ENCODE results near the gene PRTFDC1. TPM values are rescaled to one million over a fixed set of nuclear protein-coding genes. Genes with fewer than 3 reads are reported as not detected.

PRTFDC1 gene
- total and polyA plus RNA-seq, 2 donors (not counting 3 experiments of a cell fraction or from before 2014, with no cell fraction given): 22.0 to 27.0 TPM

DNA sequence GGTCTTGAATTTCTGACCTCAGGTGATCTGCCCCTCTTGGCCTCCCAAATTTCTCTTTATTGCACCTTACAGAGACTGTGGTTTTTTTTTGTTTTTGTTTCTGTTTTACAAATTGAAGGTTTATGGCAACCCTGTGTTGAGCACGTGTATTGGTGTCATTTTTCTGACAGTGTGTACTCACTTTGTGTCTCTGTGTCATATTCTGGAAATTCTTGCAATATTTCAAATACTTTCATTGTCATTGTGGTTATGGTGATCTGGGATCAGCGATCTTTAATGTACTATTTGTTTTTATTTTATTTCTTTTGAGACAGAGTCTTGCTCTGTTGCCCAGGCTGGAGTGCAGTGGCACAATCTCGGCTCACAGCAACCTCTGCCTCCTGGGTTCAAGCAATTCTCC lies 89.8 kb downstream of the PRTFDC1 start:
- intact Hi-C loops (cut with micrococcal nuclease) (no loop called here), dilution Hi-C loops (cut with MboI; ENCODE audit: extremely low pct_ligation_motif_present, low sequenced_read_pairs) (no loop called here)
- FAIRE-seq: no peak

DNA sequence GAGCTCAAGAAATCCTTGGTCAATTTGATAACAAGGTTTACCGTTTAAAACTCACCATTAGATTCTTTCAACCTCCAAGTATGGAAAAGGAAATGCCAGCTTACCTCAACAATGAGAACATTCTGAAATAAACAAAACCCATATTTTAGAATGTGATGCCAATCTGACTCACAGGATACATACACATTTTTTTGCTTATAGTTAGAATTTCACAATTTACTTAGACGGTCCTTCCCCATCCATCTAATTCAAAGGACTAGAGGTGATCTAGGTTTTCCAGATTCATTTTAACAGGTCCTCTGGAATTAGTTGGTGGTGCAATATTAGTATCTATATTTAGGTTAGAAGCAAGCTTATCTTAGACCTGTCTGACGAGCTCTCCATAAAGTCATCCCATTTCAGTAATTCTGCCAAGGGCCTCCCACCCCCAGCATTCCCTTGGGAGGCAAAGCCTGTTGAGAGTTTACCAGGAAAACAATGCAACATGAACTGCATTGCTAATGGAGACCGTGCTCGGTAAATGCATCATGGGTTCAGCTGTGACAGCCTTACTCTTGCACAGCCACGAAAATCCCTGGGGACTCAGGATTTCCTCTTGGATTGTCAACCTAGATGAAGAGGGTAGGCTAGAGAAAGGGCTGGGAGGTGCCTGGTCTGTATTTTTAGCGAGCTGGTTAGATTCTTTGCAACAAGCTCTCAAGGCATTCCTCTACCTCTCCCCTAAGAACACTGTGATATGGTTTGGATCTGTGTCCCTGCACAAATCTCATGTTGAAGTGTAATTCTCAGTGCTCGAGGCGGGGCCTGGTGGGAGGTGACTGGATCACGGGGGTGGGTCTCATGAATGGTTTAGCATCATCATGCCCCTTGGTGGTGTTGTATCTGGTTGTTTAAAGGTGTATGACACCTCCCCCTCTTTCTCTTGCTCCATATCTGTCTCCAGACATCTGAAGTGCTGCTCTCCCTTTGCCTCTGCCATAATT lies 93.8 kb downstream of the PRTFDC1 start:
- ChIA-PET POLR2A (interaction anchor here (0.6 kb wide), 1 partner anchor 63 kb away, joined by 6 read pairs; no protein-coding TSS in a partner anchor), CTCF (interaction anchor here (0.6 to 1.9 kb wide), 11 partner anchors 10 to 223 kb away, joined by 3 to 15 read pairs (median 4); partner anchors contain the start of gene ARHGAP21)
- Histone ChIP-seq H3K27ac (ENCODE audit: insufficient read depth, low read depth, low read length) (peak overlapping the region; percentile 83), H3K4me2 (ENCODE audit: insufficient read depth, low read length) (peak overlapping the region; percentile 79), H2AFZ (ENCODE audit: low read depth, low read length) (peak overlapping the region; percentile 65), H3K36me3 (ENCODE audit: control insufficient read depth in 2 of 2, extremely low read depth in 1 of 2, insufficient read depth in 2 of 2, low read length in 2 of 2) (no peaks in the 10 kb centered on the region), H3K9me1 (replicated peaks; ENCODE audit: control insufficient read depth, extremely low read depth, insufficient read depth, low read length) (no peaks in the 10 kb centered on the region), H3K27me3 (ENCODE audit: control insufficient read depth in 2 of 2, insufficient read depth in 2 of 2, low read length in 2 of 2) (no peaks in the 10 kb centered on the region), H3K79me2 (ENCODE audit: control insufficient read depth, insufficient read depth, low read length) (no peaks in the 10 kb centered on the region), H3K4me1 (ENCODE audit: control insufficient read depth, extremely low read depth, insufficient read depth, low read length) (peaks cover 18% of the 10 kb centered on the region), H3K9ac (replicated peaks; ENCODE audit: extremely low read depth, insufficient read depth, low read length) (peak overlapping the region; percentile 48), H3K4me3 (replicated peaks in 1 of 3; ENCODE audit: insufficient read depth in 1 of 3, low read depth in 1 of 3, low read length in 3 of 3) (no peak overlapping the region), H4K20me1 (replicated peaks; ENCODE audit: control insufficient read depth, extremely low read depth, insufficient read depth, low read length) (no peaks in the 10 kb centered on the region), H3K9me3 (replicated peaks; ENCODE audit: control insufficient read depth, insufficient read depth, low read length) (no peaks in the 10 kb centered on the region)
- dilution Hi-C loops (cut with MboI; ENCODE audit: extremely low pct_ligation_motif_present, low sequenced_read_pairs): no loop called here
- intact Hi-C loops (cut with micrococcal nuclease): loop anchor here (1.0 to 5.0 kb wide), 3 partner anchors 8 to 211 kb away; partner anchors contain the start of gene PRTFDC1
- FAIRE-seq: peak; percentile 94
- BruUV-seq (replicated peaks): no TSS peak
- TF ChIP-seq JUN (IDR thresholded peaks at IDR 0.05; ENCODE audit: borderline replicate concordance, insufficient read depth, insufficient read length, low read depth) (peak; percentile 71), GATA2 (IDR thresholded peaks at IDR 0.05; ENCODE audit: insufficient read depth, insufficient read length, low read depth, low read length) (no peak), POLR2AphosphoS5 (IDR thresholded peaks at IDR 0.05; ENCODE audit: insufficient read depth, low read depth, low read length) (no peak), MYC (IDR thresholded peaks at IDR 0.05; ENCODE audit: low read depth, low read length) (no peak), POLR2A (IDR thresholded peaks at IDR 0.05; ENCODE audit: low read depth, low read length) (no peak), FOS (IDR thresholded peaks at IDR 0.05; ENCODE audit: borderline replicate concordance, insufficient read depth, low read length) (peak; percentile 43), MAX (IDR thresholded peaks at IDR 0.05; ENCODE audit: insufficient read depth, insufficient read length) (no peak), CTCF (IDR thresholded peaks at IDR 0.05; ENCODE audit: extremely low read depth in 1 of 2, insufficient read depth in 1 of 2, low read depth in 1 of 2, low read length in 2 of 2) (no peak), EZH2 (IDR thresholded peaks at IDR 0.05; ENCODE audit: borderline replicate concordance, low read depth, low read length, severe bottlenecking) (no peak)
- peak; percentile 69 for DNase-seq (ENCODE audit: low read depth, low spot score)

More for the DNA sequence above, 89.8 kb downstream of the PRTFDC1 start:
- H3K9me3 ChIP-seq (replicated peaks; ENCODE audit: control insufficient read depth, insufficient read depth, low read length): no peaks in the 10 kb centered on the region
- no peaks in the 10 kb centered on the region for H3K36me3 ChIP-seq (ENCODE audit: control insufficient read depth in 2 of 2, extremely low read depth in 1 of 2, insufficient read depth in 2 of 2, low read length in 2 of 2)
- H3K4me2 ChIP-seq (ENCODE audit: insufficient read depth, low read length): no peak overlapping the region
- ChIA-PET POLR2A (no interaction called here), CTCF (no interaction called here)
- H3K4me3 ChIP-seq (replicated peaks in 1 of 3; ENCODE audit: insufficient read depth in 1 of 3, low read depth in 1 of 3, low read length in 3 of 3): no peak overlapping the region
- H3K9me1 ChIP-seq (replicated peaks; ENCODE audit: control insufficient read depth, extremely low read depth, insufficient read depth, low read length): no peaks in the 10 kb centered on the region
- no peaks in the 10 kb centered on the region for H4K20me1 ChIP-seq (replicated peaks; ENCODE audit: control insufficient read depth, extremely low read depth, insufficient read depth, low read length)
- no peak for DNase-seq (ENCODE audit: low read depth, low spot score)
- no peak overlapping the region for H2AFZ ChIP-seq (ENCODE audit: low read depth, low read length)
- no peak overlapping the region for H3K9ac ChIP-seq (replicated peaks; ENCODE audit: extremely low read depth, insufficient read depth, low read length)
- H3K79me2 ChIP-seq (ENCODE audit: control insufficient read depth, insufficient read depth, low read length): no peaks in the 10 kb centered on the region
- TF ChIP-seq POLR2A (IDR thresholded peaks at IDR 0.05; ENCODE audit: low read depth, low read length): no peak
- no peak overlapping the region for H3K27ac ChIP-seq (ENCODE audit: insufficient read depth, low read depth, low read length)
- no peaks in the 10 kb centered on the region for H3K27me3 ChIP-seq (ENCODE audit: control insufficient read depth in 2 of 2, insufficient read depth in 2 of 2, low read length in 2 of 2)
- BruUV-seq (replicated peaks): no TSS peak
- H3K4me1 ChIP-seq (ENCODE audit: control insufficient read depth, extremely low read depth, insufficient read depth, low read length): peaks cover 37% of the 10 kb centered on the region

Data from endothelial cell of umbilical vein (primary cell).